ENCODE results near the gene SKIC2. TPM values are rescaled to one million over a fixed set of nuclear protein-coding genes. Genes with fewer than 3 reads are reported as not detected.
"Not testable (repeated sequence)": the region's sequence is repeated elsewhere in the genome, so short reads cannot be mapped to it uniquely, and the experiment has no call there.

SKIC2 gene
- total RNA-seq, result 77.1 and 86.5 TPM in 2 replicates

DNA sequence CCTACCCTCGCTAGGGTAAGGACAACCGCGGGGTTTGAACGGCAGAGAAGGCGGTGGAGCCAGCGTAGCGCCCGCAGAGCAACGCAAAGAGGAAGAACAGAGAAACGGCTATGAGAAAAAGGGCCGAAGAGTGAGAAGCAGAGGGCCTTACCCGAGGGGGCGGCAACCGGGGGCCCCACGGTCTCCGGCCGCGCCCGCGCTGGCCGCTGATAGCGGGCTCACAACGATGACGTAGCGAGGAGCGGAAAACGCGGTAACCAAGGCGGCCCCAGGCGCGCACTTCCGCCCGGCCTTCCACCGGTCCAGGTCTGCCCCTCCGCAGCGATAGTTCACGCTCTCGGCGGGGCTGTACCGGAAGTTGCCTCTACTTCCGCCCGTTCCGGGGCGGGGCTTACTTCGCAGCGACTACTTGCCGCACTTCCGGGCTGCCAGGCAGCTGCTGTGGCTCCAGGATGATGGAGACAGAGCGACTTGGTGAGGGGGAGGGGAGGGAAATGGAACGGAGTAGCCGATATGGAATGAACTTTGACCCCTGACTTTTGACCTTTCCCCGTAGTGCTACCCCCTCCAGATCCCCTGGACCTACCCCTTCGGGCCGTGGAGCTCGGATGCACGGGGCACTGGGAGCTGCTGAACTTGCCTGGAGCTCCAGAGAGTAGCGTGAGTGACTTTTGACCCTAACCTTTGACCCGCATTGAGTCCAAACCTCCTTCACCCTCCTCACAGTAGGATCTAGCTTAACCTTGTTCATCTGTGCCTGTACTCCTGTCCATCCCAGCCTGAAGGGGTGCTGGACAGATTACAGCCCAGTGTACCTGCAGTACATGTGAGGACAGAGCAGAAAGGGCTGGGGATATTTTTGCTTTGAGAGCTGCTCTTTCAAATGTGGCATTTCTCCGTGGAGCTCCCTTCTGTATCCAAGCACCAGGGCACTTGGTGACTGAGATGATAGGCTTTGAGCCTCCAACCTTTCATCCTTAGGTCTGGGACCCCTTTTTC is at the start of gene SKIC2, which contains the start of gene NELFE:
TSS of gene SKIC2 (plus strand) at position 435 of the 999 bp plus-strand sequence. CDS start at position 453, 18 bp downstream.
TSS of gene NELFE (minus strand) at position 231 of the 999 bp plus-strand sequence. CDS start 525 bp downstream, outside the sequence.
- intact Hi-C loops (cut with micrococcal nuclease), result loop anchor here (1.0 to 10.0 kb wide), 5 partner anchors 13 to 414 kb away; partner anchors contain the start of genes ATP6V1G2, CSNK2B, DDX39B and DXO

DNA sequence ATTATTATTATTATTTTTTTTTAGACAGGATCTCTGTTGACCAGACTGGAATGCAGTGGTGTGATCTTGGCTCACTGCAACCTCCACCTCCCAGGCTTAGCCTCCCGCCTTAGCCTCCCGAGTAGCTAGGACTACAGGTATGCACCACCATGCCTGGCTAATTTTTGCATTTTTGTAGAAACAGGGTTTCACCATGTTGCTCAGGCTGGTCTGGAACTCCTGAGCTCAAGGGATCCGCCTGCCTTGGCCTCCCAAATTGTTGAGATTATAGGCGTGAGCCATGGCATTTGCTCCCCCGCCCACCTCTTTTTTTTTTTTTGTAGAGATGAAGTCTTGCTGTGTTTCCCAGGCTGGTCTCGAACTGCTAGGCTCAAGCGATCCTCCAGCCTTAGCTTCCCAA is 49.7 kb upstream of the SKIC2 start:
- intact Hi-C loops (cut with micrococcal nuclease), result not testable (repeated sequence)

GRCh38 chr6:31911826-31912585 is 47.0 kb upstream of the SKIC2 start:
- intact Hi-C loops (cut with micrococcal nuclease), result no loop called here

GRCh38 chr6:31915351-31915750 is 43.6 kb upstream of the SKIC2 start:
- intact Hi-C loops (cut with micrococcal nuclease), result no loop called here

DNA sequence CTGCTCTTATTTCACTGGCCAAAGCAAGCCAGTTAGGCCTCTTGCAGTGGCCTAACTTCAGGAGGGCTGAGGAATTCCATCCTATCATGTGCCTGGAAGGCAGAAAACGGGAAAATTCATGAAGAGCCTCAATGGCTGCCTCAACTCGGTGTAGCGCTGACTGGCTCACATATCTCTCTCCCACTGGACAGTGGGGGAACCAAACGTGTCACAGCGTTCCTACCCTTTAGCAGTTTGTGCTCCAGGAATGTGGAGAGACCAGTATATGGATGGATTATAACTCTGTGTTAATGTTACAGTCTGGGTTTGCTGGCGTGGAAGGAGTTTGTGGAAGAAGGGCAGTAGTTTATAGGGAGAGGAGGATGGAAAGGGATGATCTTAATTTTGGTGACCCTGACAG is 43.2 kb upstream of the SKIC2 start:
- intact Hi-C loops (cut with micrococcal nuclease), result no loop called here

DNA sequence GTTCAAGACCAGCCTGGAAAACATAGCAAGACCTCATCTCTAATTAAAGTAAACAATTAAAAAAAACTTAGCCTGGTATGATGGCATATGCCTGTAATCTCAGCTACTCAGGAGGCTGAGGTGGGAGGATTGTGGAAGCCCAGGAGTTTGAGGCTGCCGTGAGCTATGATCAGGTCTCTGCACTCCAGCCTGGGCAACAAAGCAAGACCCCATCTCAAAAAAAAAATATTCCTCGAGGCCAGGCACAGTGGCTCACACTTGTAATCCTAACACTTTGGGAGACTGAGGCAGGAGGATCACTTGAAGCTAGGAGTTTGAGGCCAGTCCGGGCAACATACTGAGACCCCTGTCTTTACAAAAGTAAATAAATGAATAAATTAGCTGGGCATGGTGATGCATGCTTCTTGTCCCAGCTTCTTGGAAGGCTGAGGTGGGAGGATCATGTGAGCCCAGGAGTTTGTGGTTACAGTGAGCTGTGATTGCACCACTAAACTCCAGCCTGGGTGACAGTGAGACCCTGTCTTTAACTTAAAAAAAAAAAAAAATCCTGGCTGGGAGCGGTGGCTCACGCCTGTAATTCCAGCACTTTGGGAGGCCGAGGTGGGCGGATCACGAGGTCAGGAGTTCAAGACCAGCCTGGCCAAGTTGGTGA is 40.8 kb upstream of the SKIC2 start:
- intact Hi-C loops (cut with micrococcal nuclease), result no loop called here

DNA sequence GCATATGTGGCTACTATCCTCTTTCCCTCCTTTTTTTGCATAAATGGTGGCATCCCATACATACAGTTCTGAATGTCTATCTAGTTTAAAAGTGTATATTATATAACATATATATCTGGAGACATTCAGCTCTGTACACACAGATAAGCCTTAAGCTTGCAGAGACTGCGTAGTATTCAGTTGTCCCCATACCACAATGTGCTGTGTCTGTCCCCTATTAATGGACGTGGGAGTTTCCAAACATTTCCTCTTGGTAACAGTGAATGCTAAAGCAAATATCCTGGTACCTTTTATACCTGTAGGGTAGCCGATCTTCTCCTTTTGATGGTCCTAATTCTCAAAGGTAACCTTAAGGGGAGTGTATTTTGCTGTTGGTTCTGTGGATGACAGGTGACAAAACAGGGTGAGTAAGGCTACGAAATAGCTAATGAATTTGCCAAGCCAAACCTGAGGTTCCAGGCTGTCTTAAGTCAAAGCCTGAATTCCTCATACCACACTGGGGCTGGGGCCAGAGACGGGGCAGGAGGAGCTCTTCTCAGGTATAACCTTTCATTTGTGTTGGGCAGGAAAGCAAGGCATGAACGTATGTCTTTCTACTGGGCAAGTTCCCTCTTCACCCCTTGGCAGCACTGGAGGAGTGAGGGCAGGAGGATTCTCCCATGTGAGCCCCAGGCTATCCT is 39.2 kb upstream of the SKIC2 start:
- intact Hi-C loops (cut with micrococcal nuclease), result no loop called here

- intact Hi-C loops (cut with micrococcal nuclease), result no loop called here
Observed at GRCh38 chr6:31920811-31921210, 38.2 kb upstream of the SKIC2 start.

DNA sequence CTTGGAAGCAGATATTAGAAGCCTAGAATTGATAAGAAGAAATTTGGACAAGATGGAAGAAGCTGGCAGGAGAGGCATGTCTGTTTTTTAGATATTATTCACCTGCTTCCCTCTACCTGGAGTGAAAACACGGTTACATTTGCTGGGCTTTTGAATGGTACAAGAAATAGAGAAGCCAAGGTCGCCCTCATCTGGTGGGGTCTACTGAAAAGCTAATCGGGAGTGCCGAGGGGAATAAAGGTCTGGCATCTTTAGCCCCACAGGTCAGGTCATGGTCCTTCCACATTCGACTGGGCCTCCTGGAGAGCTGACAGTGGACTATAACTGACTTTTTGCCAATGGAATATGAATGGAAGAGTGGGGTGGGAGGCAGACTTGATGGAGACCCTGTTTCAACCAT is 36.0 kb upstream of the SKIC2 start:
- intact Hi-C loops (cut with micrococcal nuclease), result no loop called here

- intact Hi-C loops (cut with micrococcal nuclease), result no loop called here
Observed at GRCh38 chr6:31927242-31927862, 31.6 kb upstream of the SKIC2 start, which contains the start of gene C2. Gene C2 (plus strand): TSS chr6:31927717. CDS start chr6:31927753, 36 bp downstream.

DNA sequence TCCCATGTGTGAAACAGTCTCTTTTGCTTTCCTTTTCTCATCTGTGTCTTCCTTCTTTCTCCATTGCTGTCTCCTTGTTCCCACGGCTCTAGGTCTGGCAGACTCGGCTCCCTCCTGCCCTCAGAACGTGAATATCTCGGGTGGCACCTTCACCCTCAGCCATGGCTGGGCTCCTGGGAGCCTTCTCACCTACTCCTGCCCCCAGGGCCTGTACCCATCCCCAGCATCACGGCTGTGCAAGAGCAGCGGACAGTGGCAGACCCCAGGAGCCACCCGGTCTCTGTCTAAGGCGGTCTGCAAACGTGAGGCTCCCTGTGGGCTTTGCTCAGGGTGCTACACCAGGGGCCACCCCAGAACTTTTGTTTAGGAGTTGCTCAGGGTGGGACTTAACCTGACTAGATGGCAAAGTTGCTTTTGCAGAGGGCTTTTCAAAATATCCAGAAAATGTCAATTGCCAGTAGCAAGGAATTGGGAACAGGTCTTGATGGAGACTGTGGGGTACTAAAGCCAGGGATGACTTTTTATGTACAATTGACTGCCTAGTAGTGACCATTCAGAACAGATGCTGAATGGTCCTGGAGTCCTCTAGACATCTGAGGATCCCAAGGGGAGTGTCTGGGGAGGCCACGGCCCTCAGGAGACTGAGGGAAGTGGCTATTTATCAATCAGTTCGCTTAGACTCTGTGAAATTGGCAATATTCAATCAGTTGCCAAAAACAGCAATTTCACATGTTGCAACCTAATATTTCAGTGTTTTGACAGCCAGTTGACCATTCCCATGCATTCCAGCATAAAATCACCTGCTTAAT is 30.9 kb upstream of the SKIC2 start:
- intact Hi-C loops (cut with micrococcal nuclease), result no loop called here

DNA sequence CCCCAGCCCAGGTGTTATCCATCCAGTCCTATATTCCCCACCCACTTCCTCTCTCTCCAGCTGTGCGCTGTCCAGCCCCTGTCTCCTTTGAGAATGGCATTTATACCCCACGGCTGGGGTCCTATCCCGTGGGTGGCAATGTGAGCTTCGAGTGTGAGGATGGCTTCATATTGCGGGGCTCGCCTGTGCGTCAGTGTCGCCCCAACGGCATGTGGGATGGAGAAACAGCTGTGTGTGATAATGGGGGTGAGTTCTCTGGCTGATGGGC is 30.4 kb upstream of the SKIC2 start:
- intact Hi-C loops (cut with micrococcal nuclease), result no loop called here

GRCh38 chr6:31930962-31931361 is 28.0 kb upstream of the SKIC2 start:
- intact Hi-C loops (cut with micrococcal nuclease), result no loop called here

GRCh38 chr6:31932137-31932536 is 26.8 kb upstream of the SKIC2 start:
- intact Hi-C loops (cut with micrococcal nuclease), result not testable (repeated sequence)

- intact Hi-C loops (cut with micrococcal nuclease), result no loop called here
Observed at GRCh38 chr6:31933537-31933936, 25.4 kb upstream of the SKIC2 start.

DNA sequence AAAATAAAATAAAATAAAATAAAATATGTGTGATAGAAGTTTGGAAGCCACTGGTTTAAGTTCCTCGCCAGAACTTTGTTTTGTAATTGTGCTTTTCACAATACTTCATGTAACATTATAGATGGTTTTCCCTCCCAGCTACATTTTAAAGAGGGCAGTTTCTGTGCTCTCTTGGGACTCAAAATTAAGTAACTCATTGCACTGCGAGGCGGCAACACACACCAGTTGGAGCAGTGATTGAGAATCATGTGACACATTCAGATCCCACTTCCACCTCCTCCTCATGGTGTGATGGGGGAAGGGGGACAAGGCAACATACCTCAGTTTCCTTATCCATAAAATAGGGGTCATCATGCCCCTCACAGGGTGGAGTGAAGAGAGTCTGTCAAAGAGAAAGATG is 24.0 kb upstream of the SKIC2 start:
- intact Hi-C loops (cut with micrococcal nuclease), result no loop called here

DNA sequence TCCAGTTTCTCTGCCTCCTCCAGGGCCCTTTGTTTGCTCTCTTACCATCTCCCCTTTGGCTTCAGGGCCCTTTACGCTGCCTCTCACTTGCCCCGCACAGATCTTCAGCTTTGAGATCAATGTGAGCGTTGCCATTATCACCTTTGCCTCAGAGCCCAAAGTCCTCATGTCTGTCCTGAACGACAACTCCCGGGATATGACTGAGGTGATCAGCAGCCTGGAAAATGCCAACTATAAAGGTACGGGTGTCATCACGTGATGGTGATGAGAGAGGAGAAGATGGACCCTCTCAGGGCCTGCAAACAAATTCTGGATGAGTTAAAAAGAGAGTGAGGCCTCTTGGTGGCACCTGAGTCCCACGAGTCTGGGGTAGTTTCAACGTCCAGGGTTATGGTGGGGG is 23.2 kb upstream of the SKIC2 start:
- intact Hi-C loops (cut with micrococcal nuclease), result no loop called here

- intact Hi-C loops (cut with micrococcal nuclease), result no loop called here
Observed at GRCh38 chr6:31940256-31940664, 18.7 kb upstream of the SKIC2 start.

- intact Hi-C loops (cut with micrococcal nuclease), result no loop called here
Observed at GRCh38 chr6:31943742-31944141, 15.2 kb upstream of the SKIC2 start.

DNA sequence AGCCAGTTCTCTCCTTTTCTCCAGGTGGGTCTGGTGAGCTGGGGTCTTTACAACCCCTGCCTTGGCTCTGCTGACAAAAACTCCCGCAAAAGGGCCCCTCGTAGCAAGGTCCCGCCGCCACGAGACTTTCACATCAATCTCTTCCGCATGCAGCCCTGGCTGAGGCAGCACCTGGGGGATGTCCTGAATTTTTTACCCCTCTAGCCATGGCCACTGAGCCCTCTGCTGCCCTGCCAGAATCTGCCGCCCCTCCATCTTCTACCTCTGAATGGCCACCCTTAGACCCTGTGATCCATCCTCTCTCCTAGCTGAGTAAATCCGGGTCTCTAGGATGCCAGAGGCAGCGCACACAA is 13.8 kb upstream of the SKIC2 start:
- intact Hi-C loops (cut with micrococcal nuclease), result no loop called here

Measured in T-helper 2 cell treated with Interferon-gamma antibody and Interleukin-4, amounts not matched to agents 100 ng/mL and 5 ng/mL, for 36 hours (primary cell).